Panc1 (cell line): ENCODE measurements around the gene ADAM10. TPM values are rescaled to one million over a fixed set of nuclear protein-coding genes. Genes with fewer than 3 reads are reported as not detected.
A peak's percentile ranks its signal among the peaks of the same experiment; 100 is the strongest.

Experiments used
- ATAC-seq: fragments of 200-7000 bp; cut with Tn5 transposase; 2 replicates; pipeline ENCODE4 v1.9.1; 2020; ENCODE audit warnings: mild to moderate bottlenecking, moderate library complexity
- BruUV-seq: library from RNA; stranded (reverse); fragments of 400-500 nt; replicated peaks from 2 replicates; lab custom pipeline; 2021; lab: Mats Ljungman, UMichigan
- CTCF ChIA-PET: fragments of 300-600 bp; sonication (Branson Sonifier 250); formaldehyde crosslinking; loops from one replicate; lab custom pipeline; 2022; ENCODE audit warnings: antibody characterized with exemption; lab: Charles Lee
- POLR2A ChIA-PET: fragments of 300-600 bp; sonication (Branson Sonifier 250); formaldehyde crosslinking; loops from one replicate; lab custom pipeline; 2022; ENCODE audit warnings: antibody characterized with exemption; lab: Charles Lee
- DNase-seq: peaks from one replicate; pipeline ENCODE4 v3.0.0-alpha.2; 2010; ENCODE audit warnings: low read depth, low spot score
- H3K27ac ChIP-seq: 2 replicates; pipeline ENCODE4 v1.5.1; 2011; ENCODE audit warnings: mild to moderate bottlenecking, low read length, inconsistent platforms
- H3K27me3 ChIP-seq: fragments of 200-500 bp; sonication (Bioruptor generic); 2 replicates; pipeline ENCODE4 v1.6.0; 2014; ENCODE audit warnings: low read length, inconsistent platforms; ENCODE audit not compliant: control insufficient read depth, insufficient read depth
- H3K36me3 ChIP-seq: fragments of 200-500 bp; sonication (Bioruptor generic); 2 replicates; pipeline ENCODE4 v1.5.1; 2014; ENCODE audit warnings: inconsistent platforms, mild to moderate bottlenecking, low read length, moderate library complexity; ENCODE audit not compliant: control insufficient read depth, insufficient read depth
- H3K4me1 ChIP-seq: 2 replicates; pipeline ENCODE4 v1.5.1; 2011; ENCODE audit warnings: inconsistent platforms, mild to moderate bottlenecking, low read length, moderate library complexity; ENCODE audit not compliant: control insufficient read depth, insufficient read depth
- H3K4me3 ChIP-seq, 2 experiments: 2 replicates each; pipeline ENCODE4 v1.5.1; 2011 to 2012; ENCODE audit warnings: low read depth in 2 of 2, low read length in 2 of 2, mild to moderate bottlenecking in 2 of 2, inconsistent platforms in 1 of 2, moderate library complexity in 1 of 2
- H3K9me3 ChIP-seq: fragments of 200-500 bp; sonication (Bioruptor generic); 2 replicates; pipeline ENCODE4 v1.5.1; 2014; ENCODE audit warnings: low read depth, mild to moderate bottlenecking, inconsistent platforms, low read length, moderate library complexity; ENCODE audit not compliant: control insufficient read depth, insufficient read depth
- CTCF ChIP-seq: fragments of 450-650 bp; IDR thresholded peaks from 2 replicates; pipeline ENCODE4 v1.5.1; 2017; ENCODE audit warnings: mild to moderate bottlenecking
- POLR2AphosphoS5 ChIP-seq: IDR thresholded peaks from 2 replicates; pipeline ENCODE4 v1.6.1; 2012; ENCODE audit warnings: mild to moderate bottlenecking, low read depth, low read length, moderate library complexity
- REST ChIP-seq, 2 experiments: IDR thresholded peaks; 2 replicates each; pipeline ENCODE4 v1.6.1; 2011 to 2012; ENCODE audit warnings: low read depth in 2 of 2, control low read depth in 1 of 2, low read length in 1 of 2, mild to moderate bottlenecking in 1 of 2, moderate library complexity in 1 of 2; ENCODE audit not compliant: insufficient read depth in 1 of 2
- SIN3A ChIP-seq: IDR thresholded peaks from 2 replicates; pipeline ENCODE4 v1.6.1; 2012; ENCODE audit warnings: low read depth, mild to moderate bottlenecking, low read length, moderate library complexity, borderline replicate concordance; ENCODE audit not compliant: insufficient read depth
- TCF7L2 ChIP-seq: IDR thresholded peaks from 2 replicates; pipeline ENCODE4 v1.6.1; 2011; ENCODE audit warnings: mild to moderate bottlenecking, low read depth, low read length, inconsistent platforms
- in situ Hi-C: cut with HindIII; loops from 2 replicates; pipeline ENCODE4 v1.10.0; 2016; ENCODE audit warnings: low sequenced_read_pairs, low pct_unique_long_range_greater_than_20kb
- intact Hi-C: fragments of 100-400 bp; cut with micrococcal nuclease; formaldehyde crosslinking; loops from one replicate; pipeline ENCODE4 v1.10.0; 2022; ENCODE audit not compliant: unreplicated experiment
- total RNA-seq: library from RNA; stranded (reverse); gene quantifications from one replicate; pipeline ENCODE4 v1.2.1, GENCODE V29; 2021; ENCODE audit not compliant: unreplicated experiment

The ADAM10 gene
- total RNA-seq, 1 experiment from 2014 or later, result 176 TPM

DNA sequence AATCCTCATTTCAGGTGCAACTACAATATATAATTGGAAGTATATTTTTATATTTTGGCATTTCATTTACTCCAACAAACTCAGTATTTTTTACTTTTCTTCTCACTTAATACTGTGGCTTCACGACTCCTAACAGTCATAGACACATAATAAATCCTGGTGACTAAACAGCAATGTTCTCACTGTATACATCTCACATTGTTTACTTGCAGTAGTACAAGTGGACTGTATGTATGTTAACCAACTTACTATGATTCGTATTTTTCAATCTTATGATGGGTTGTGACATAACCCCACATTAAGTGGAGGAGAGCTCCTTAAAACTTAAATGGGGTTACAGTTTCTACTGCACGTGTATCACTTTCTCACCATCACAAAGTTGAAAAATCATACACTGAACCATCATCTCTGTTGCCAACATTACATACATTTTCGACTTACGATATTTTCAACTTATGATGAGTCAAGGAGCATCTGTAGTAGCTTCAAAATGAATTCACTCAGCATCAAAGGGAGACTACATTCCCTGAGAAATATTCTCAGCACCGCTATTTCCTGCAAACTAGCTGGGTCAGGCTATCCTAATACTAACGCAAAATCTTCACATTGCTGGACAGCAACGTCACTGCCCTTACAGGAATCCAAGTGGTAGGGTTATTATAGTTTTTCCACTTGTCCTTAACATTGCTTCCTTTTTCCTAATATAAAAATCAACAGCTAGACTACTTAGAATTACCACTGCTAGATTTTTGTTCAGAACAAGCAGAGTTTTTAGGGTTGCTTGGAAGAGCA lies 7.3 kb downstream of the ADAM10 start:
- no peaks in the 10 kb centered on the region for H3K36me3 ChIP-seq
- no TSS peak for BruUV-seq
- no peaks in the 10 kb centered on the region for H3K27me3 ChIP-seq
- H3K4me1 ChIP-seq, result peaks cover 29% of the 10 kb centered on the region
- ATAC-seq (peak; percentile 47; the same call in 1 of the 2 replicates), DNase-seq (no peak)
- H3K9me3 ChIP-seq, result no peaks in the 10 kb centered on the region
- no peak overlapping the region for H3K27ac ChIP-seq
- no peak overlapping the region for H3K4me3 ChIP-seq
- CTCF ChIA-PET, result no interaction called here
- in situ Hi-C loops, result no loop called here
- POLR2A ChIA-PET, result no interaction called here
- TF ChIP-seq TCF7L2 (no peak), REST (IDR thresholded peaks at IDR 0.05; ENCODE audit: insufficient read depth in 1 of 2, low read depth in 2 of 2, low read length in 1 of 2) (peak in 1 of 2 experiments; percentile 35; a peak in 2 of 4 replicates)
- intact Hi-C loops, result no loop called here

DNA sequence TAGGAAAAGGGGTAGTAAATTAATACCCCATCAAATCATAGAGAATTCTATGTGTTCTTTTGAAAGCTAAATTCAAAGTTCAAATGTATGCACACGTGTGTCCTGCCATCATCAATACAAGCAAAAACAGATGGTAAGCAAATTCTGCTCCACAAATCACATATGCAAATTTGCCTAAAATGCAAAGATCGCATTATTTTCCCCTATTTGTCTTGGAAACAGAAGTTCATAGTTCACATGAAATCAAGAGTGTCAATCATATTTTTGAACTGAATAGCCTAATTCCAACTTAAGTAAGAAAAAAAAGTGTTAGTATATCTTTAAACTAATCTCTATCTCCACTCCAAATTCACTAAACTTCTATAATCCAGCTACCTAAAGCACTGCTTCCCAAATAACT lies 8.5 kb downstream of the ADAM10 start:
- no peak for TF ChIP-seq SIN3A
- POLR2A ChIA-PET, result interaction anchor here (0.6 kb wide), 1 partner anchor 9 kb away, joined by 3 read pairs; no protein-coding TSS in a partner anchor
- DNase-seq, result no peak
- no peak for ATAC-seq
- in situ Hi-C loops, result no loop called here
- H3K9me3 ChIP-seq, result no peaks in the 10 kb centered on the region
- H3K27ac ChIP-seq, result no peak overlapping the region
- CTCF ChIA-PET, result interaction anchor here (0.5 kb wide), 1 partner anchor 9 kb away, joined by 6 read pairs; no protein-coding TSS in a partner anchor
- intact Hi-C loops, result no loop called here
- BruUV-seq, result no TSS peak
- peaks cover 23% of the 10 kb centered on the region for H3K4me1 ChIP-seq
- H3K4me3 ChIP-seq, result no peak overlapping the region
- H3K36me3 ChIP-seq, result no peaks in the 10 kb centered on the region
- no peaks in the 10 kb centered on the region for H3K27me3 ChIP-seq

DNA sequence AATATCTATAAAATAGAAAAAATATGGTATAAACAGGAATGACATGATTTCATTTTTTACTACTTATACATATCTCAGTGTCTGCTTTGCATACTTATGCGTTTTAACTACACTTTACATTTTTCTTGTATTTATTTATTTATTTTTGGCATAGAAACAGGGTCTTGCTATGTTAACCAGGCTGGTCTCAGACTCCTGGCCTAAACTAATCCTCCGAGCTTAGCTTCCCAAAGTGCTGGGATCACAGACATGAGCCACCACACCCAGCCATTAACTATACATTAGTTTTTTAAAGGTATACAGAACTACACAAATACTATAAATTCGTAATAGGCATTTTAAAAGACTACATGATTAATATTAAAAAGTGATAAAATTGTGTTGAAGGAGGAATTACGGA lies 9.1 kb downstream of the ADAM10 start:
- POLR2A ChIA-PET, result no interaction called here
- in situ Hi-C loops, result no loop called here
- BruUV-seq, result no TSS peak

More for the DNA sequence above, 9.1 kb downstream of the ADAM10 start:
- no peaks in the 10 kb centered on the region for H3K9me3 ChIP-seq
- H3K27ac ChIP-seq, result no peak overlapping the region
- no peak for ATAC-seq
- intact Hi-C loops, result no loop called here
- CTCF ChIA-PET, result no interaction called here
- no peak for TF ChIP-seq CTCF
- TF ChIP-seq SIN3A, result no peak
- no peak for TF ChIP-seq REST (IDR thresholded peaks at IDR 0.05; ENCODE audit: insufficient read depth in 1 of 2, low read depth in 2 of 2, low read length in 1 of 2)
- no peak for TF ChIP-seq TCF7L2
- no peak for TF ChIP-seq POLR2AphosphoS5
- no peak overlapping the region for H3K4me3 ChIP-seq
- DNase-seq, result no peak
- H3K4me1 ChIP-seq, result peaks cover 20% of the 10 kb centered on the region
- no peaks in the 10 kb centered on the region for H3K27me3 ChIP-seq
- H3K36me3 ChIP-seq, result no peaks in the 10 kb centered on the region
